Right ventricle myocardium superior (tissue), 1 donor: Measurements from ENCODE around the gene CSNK1D. TPM values are rescaled to one million over a fixed set of nuclear protein-coding genes. Genes with fewer than 3 reads are reported as not detected.
A peak's percentile ranks its signal among the peaks of the same experiment; 100 is the strongest.

Experiments used
- ATAC-seq: fragments of 200-7000 bp; cut with Tn5 transposase; one replicate; pipeline ENCODE4 v1.9.1; 2020; ENCODE audit warnings: mild to moderate bottlenecking; ENCODE audit not compliant: poor library complexity
- DNase-seq: peaks from one replicate; pipeline ENCODE4 v3.0.0-alpha.2; 2020
- intact Hi-C: fragments of 100-400 bp; cut with DNase I; formaldehyde crosslinking; loops from one replicate; pipeline ENCODE4 v1.11.2; 2022
- total RNA-seq: library from RNA; stranded (reverse); fragmentation: NEBNext Ultra II Directional; extraction: Animal tissue kit (Norgen Biotek cat#: 25700); gene quantifications from one replicate; pipeline ENCODE4 v1.2.1, GENCODE V29; 2021
- donor health status: DM: no; HTN: yes; CAD: no; lungs with severe emphysema.

Gene CSNK1D
- total RNA-seq, 1 donor from 2014 or later, result 54.4 TPM

DNA sequence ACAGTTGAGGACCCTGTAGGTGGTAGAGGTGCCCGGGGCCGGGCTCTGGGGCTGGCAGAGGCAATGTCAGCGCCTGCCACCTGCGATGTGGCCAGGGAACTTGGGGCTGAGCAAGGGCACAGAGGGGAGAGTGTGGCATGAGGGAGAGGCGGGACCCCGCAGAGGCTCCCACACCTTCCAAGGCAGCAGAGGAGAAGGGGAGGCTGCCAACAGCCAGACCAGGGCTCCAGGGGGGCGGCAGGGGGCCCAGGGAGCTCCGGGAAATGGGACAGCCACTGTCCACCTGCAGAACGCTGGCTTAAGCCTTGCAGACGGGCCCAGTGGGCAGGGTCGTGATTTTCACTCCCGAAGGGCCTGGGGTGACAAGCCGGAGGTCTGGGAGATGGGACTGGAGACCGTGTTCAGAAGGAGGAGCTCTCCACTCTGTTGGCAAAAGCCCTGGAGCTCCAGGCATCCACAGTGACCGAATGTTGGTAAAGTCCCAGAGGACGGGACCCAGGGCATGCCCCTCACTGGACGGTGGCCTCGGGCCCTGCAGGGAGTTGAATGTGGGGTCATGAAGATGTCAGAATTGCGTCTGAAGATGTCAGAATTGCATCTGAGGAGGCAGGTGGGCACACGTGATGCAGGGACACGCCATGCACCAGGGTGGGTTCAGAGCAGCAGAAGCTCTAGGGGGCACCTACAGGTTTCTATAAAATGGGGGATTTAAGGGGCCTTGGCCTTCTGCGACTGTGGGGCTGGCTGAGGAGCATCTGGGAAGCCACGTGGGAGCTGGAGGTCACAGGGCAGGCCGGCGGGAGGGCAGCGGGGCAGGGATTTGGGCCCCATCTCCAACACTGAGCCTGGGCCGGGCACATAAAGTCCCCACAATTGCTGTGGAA, 25.3 kb upstream of the CSNK1D start:
- ATAC-seq (no peak), DNase-seq (no peak)
- intact Hi-C loops, result loop anchor here (10.0 kb wide), 1 partner anchor 64 kb away; no protein-coding TSS in a partner anchor

DNA sequence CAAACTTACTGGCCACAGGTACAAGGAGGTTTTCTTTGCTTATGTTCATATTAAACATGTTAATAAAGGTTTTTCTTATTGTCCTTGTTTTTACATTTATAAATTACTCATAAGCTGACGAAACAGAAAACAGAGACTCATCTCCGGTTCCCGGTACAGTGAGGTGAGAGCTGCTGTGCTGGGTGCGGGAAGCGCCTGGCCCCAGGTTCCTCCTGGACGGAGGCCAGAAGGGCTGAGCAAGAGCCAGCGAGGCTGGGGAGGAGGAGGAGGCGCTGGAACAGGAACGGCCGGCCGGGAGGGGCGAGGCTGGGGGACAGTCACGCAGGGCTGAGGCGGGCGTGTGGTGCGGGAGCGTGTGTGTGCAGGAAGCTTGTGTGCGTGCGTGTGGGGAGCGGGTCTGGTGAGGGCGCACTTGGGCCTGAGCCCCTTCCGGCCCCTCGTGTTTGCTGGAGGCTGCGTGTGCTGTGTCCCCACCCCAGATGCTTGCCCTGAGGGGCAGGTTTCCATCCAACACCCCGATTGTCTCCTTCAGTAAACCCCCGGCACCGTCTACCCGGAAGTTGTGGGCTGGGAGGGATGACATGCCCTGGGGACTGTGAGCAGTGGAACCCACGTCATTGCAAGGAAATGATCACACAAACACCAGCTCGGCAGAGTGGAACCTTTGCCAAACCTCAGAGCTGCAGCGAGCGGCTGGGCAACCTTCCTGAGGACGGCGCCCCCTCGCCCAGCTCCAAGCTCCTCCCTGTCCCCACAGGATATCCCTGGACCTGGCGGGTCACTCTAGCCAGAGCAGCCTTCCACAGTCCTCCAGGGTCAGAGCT, 24.4 kb upstream of the CSNK1D start:
- intact Hi-C loops, result loop anchor here (10.0 kb wide), 1 partner anchor 63 kb away; no protein-coding TSS in a partner anchor
- DNase-seq (peak; percentile 90), ATAC-seq (peak; percentile 76)

DNA sequence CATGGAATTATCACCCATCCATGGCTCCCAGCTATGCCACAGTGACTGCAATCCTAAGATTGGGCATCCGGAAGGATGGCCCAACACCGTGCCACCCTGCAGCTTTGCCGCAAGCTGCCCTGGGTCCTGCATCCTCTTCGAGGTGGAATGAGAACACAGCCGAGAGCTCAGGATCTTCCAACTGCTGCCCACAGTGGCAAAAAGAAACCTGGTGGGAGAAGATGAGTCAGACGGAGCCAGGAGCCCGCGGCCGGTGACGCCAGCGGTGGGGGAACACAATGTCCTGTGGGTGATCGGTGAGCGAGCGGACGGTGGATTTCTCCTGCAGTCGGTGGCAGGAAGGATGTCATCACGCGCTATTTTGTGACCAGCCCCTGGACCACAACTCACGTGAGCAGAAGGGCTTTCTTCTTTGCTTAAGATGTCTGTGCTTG, 23.8 kb upstream of the CSNK1D start:
- intact Hi-C loops, result loop anchor here (10.0 kb wide), 1 partner anchor 62 kb away; no protein-coding TSS in a partner anchor
- ATAC-seq, result no peak
- peak; percentile 87 for DNase-seq

DNA sequence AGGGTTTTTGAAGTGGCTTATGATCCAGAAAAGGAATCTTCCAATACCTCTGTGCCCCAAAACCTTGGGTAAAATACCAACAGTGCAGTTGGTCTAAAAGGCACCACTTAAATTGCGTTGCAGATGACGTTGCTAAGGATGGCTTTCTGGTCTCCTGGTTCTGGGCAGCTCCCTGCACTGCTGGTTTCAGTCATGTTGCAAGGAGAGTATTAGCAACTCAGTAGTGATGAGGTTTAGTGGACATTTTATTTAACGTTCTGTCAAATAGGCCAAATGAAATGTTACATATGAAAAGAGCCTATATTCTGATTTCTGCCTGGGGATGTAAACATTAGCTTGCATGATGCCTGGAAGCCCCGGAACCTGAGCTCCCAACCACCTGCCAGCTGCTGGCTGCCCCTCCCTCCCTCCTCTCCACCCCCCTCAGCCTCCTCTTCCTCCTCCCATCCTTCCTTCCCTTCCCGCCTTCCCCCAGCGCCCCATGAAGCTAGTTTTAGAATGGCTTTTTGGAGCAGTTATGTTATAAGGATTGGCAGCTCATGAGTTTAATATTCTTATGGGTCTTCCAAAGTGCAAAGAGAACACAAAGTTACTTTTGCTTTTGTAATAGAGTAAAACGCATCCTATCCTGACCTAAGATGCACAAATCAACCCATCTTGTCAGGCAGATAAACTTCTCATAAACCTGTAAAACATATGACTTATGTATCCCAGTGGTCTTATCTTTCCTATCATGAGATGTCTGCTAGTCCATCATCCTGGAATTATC, 23.2 kb upstream of the CSNK1D start:
- ATAC-seq, result no peak
- no peak for DNase-seq

DNA sequence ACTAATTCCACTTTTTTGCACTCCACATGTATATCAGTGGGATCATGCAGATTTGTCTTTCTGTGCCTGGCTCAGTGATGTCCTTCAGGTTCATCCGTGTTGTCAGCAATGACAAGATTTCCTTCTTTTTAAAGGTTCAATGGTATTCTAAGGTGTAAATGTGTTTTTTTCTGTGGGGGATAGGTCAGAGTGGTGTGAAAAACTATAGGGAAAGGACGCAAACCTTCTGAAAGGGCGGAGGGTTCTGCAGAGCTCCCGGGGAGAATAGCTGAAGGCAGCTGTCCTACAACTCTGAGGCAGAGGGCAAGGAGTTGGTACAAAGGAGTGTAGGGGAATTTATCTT, 21.9 kb upstream of the CSNK1D start:
- DNase-seq, result no peak
- ATAC-seq, result no peak
- intact Hi-C loops, result loop anchor here (10.0 kb wide), 1 partner anchor 61 kb away; no protein-coding TSS in a partner anchor

More for the DNA sequence above, 23.2 kb upstream of the CSNK1D start:
- intact Hi-C loops, result loop anchor here (10.0 kb wide), 1 partner anchor 62 kb away; no protein-coding TSS in a partner anchor

DNA sequence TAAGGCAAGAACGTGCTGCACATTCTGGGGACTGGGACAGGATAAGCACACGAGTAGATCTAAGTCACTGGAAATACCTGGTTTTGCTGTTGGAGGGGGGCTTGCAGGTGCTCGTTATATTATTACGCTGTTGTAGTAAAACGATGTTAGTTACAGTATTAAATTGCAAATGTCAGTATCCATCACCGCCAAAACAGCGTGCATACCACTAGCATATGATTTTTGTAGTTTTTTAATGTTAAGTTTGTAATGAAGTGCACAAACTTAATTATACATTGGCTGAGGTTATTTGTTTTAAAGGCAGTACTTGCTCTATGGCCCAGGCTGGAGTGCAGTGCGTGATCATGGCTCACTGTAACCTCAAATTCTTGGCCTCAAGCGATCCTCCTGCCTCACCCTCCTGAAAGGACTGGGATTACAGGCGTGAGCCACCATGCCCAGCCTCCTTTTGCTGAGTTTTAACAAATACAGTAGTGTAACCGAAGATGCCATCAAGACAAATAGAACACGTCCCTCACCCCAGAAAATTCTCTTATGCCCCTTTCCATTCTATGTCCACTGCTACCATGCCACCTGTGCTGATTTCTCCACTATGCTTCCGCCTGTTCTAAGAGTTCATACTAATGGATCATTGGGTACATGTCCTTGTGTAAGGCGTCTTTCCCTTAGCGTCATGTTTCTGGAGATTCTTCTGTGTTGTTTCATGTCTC, 20.7 kb upstream of the CSNK1D start:
- ATAC-seq (no peak), DNase-seq (no peak)
- intact Hi-C loops, result loop anchor here (10.0 kb wide), 1 partner anchor 59 kb away; no protein-coding TSS in a partner anchor

DNA sequence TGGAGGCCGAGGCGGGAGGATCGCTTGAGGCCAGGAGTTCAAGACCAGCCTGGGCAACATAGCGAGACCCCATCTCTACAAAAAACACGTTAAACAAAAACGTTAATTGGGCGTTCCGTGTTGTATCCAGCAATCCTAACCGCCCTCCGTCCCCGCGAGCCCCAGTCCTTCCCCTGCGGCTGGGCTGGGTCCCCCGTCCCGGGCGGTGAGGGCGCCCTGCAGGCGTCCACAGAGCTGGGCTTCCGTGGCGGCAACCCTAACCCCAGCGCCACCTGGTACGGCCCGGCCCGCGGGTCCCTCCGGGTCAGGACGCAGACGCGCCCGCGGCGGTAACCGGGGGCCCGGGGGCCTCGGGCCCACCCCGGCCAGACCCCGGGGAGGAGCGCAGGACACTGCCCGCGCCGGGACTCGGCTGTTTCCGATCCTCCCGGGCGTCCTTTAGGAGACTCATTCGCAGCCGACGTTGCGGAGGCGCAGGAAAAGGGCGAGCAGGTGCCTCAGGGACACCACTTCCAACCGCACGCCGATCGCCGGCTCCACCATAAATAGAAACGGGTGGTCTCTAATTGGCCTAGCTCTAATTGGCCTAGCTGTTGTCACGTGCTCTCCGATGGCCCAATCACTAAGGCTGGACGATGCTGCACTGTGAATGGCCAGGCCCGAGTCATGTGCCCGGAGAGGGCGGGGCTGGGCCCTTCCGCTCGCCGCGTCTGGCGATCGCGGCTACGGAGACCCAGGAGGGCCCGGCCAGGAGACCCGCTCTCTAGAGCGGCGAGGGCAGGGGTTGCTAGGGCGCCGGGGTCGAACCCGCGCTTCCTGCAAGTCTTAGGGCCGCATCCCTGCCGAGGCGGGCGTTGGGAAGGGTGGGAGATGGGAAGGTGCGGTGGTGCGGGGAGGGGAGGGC, 19.0 kb upstream of the CSNK1D start:
- intact Hi-C loops, result loop anchor here (10.0 kb wide), 1 partner anchor 58 kb away; no protein-coding TSS in a partner anchor
- DNase-seq (peak; percentile 97), ATAC-seq (peak; percentile 94)

DNA sequence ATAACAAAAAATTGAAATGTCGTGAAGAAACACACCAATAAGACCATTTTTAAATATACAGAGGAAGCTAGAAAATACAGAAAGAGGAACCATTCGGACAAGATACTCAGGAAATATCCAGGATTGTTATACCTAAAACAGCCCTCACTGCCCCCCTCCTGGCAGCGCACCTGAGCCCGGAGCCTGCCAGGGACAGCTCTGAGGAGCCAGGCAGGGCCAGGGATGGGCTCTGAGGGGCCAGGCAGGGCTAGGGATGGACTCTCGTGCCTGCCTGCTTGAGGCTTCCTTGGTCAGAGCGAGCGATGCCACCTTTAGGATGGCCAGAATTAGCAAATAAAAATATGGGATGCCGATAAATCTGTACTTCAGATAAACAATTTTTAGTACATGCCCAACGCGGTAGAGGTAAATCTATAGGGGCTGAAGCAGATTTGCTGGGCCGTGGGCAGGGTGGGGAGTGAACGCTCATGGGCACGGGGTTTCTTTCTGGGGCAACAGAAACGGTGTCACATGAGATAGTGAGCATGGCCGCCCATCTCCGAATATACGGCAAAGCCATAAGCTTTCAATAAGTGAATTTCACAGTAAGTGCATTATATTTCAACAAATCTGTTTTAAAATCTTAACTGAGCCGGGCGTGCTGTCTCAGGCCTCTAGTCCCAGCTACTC, 18.2 kb upstream of the CSNK1D start:
- intact Hi-C loops, result loop anchor here (10.0 kb wide), 1 partner anchor 57 kb away; no protein-coding TSS in a partner anchor
- ATAC-seq (no peak), DNase-seq (no peak)

DNA sequence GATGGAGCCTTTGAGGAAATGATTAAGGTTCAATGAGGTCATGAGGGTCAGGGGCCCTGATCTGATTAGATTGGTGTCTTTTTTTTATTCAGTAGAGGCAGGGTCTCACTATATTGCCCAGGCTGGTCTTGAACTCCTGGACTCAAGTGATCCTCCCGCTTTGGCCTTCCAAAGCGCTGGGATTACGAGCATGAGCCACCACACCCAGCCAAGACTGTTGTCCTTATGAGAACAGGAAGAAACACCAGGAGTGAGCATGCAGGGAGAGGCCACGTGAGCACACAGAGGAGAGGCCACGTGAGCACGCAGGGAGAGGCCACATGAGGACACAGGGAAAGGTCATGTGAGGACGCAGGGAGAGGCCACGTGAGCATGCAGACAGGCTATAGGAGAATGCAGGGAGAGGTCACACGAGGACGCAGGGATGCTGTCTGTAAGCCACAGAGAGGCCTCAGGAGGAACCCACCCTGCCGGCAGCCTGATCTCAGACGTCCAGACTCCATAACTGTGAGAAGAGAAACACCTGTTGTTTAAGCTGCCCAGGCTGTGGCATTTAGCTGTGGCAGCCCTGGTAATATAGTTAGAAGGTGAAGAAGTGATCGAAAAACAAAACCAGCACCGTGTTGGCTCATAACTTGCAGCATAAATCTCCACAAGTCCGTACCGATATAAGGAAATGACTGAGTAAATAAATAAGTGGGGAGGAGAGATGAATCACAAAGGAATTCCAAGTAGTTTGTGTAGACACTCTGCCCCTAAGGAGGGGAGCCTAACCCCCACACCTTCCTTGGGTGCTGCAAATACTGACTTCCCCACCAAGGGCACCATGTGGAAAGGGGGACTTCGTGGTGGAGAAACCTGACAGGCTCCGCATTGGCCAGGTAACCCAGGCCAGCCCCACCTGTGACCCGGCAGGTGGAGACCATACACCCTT, 14.6 kb upstream of the CSNK1D start:
- intact Hi-C loops, result no loop called here
- DNase-seq, result peak; percentile 87
- ATAC-seq, result peak; percentile 33

DNA sequence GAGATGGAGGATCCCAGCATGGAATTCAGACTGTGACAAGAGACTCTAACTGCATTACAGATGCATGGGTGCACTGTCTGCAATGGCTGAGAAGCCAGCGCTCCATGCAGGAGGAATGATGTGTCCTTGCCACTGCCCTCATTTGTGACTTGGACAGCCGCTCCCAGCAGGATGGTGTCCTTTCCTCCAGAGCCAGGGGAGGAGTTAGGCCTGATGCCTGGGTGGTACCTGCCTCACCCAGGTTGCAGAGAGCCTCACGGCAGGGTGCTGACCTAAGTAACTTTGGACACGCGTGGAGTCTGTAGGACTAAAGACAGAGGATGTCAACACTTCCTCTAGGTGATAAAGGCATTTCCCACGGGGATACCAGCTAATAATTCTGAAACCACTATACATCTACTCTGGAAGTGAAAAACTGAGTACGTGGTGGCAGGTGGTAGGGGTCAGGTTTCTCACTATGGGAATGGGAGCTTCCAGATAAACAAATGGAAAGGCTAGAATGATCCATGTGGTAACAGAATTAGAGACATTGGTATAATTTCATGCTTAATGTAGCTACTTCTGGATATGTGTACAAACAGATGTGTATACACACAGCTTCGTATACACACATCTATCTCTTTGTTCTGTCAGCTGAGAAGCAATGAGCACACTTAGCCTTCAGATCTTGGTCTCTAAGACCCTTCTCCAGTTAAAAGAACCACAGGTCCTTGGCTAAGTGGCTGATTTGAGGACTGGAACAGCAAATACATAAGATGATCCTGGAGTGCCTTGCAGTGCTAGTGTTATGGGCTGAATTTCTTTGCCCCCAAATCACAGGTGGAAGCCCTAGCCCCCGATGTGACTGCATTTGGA, 13.7 kb upstream of the CSNK1D start:
- ATAC-seq (no peak), DNase-seq (no peak)
- intact Hi-C loops, result no loop called here

DNA sequence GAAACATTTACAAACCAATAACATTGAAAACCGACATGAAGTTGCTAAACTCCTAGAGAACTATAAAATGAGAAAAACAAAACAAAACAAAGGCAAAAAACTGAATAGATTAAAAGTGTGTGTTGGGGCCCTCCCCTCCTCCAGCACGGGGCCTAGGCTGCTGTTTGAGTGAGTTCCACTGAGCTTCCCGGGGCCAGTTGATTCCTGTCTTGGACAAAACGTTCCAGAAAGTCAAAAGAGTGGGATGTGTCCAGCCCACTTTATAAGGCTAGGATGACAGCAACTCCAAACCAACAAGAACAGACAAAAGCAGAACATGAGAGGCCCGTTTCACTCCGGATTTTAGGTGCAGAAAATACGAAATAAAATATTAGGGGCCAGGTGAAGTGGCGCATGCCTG, 11.6 kb upstream of the CSNK1D start:
- intact Hi-C loops, result no loop called here
- no peak for ATAC-seq

DNA sequence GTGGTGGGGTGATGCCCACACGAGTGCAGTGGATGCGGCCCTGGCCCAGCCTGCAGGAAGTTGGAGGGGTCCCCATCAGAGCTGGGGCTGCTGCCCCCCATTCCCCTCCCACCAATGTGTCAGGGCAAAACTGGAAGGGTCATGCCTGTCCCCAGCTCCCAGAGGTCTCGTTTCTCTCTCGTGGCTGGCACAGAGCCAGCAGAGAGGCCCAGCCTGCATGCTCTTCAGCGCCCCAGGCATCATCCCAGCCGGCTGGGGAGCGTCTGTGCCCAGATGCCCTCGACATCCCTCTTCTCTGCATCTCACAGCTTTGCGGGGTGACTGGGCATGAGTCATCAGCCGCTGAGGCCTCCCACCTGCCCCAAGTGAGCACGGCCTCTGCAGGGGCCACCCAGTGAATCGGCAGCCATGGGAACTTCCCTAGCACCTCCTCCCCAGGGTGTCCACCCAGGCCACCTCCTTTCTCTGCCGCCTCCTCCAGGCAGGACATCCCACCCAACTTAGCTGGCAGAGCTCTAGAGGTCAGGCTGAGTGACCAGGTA, 9.8 kb upstream of the CSNK1D start:
- intact Hi-C loops, result no loop called here
- DNase-seq (no peak), ATAC-seq (no peak)

More for the DNA sequence above, 11.6 kb upstream of the CSNK1D start:
- DNase-seq, result no peak

DNA sequence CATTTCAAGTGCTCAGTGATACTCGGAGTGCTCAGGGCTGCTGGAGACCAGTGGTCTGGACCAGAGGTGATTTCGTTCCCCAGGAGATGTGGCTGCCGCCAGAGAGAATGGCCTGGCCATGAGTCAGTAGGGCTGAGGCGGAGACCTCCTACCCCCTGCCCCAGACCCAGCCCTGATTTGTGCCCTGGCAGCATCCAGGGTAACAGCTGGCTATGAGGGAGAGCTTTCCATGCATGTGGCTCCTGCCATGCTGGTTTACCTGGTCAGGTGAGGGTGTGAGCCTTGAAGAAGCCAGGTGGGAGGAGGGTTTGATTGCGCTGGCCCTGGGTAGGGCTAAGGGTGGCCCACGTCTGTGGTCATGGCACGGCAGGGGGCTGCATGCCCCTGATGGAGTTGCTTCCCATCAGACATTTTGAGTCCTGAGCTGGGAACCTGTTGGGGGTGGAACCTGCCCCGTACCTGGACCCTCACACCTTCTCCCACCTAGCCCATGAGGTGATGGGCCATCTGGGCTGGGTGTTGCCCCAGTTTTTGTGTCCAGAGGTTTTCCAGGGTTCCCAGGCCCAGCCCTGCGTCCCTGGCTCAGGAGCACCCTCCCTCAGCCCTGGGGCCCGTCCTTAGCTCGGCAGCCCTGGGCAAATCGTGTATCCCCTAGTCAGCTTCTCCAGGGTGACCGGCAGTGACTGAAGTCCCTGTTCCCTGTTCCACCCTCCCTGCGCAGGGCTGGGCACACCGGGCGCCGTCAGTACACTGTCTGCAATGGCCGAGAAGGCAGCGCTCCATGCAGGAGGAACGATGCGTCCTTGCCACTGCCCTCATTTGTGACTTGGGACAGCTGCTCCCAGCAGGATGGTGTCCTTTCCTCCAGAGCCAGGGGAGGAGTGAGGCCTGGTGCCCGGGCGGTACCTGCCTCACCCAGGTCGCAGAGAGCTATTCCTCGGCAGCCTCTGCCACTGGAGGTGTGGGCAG, 9.0 kb upstream of the CSNK1D start:
- no peak for ATAC-seq
- intact Hi-C loops, result no loop called here
- DNase-seq, result no peak
